Activated CD4-positive, alpha-beta T cell treated with anti-CD3 and anti-CD28 coated beads, Interleukin-2, amount 50 U/mL, for 16 hours (primary cell): Measurements from ENCODE around the gene CDC42EP1.

Experiments
- DNase-seq: peaks from one replicate; pipeline ENCODE4 v3.0.0-alpha.2; 2020

CDC42EP1 gene

GRCh38 chr22:37616201-37617083, 56.2 kb downstream of the CDC42EP1 start:
- DNase-seq: no peak

GRCh38 chr22:37617431-37617830, 57.2 kb downstream of the CDC42EP1 start:
- no peak for DNase-seq

GRCh38 chr22:37618072-37618656, 57.9 kb downstream of the CDC42EP1 start:
- no peak for DNase-seq

GRCh38 chr22:37618674-37619073, 58.4 kb downstream of the CDC42EP1 start:
- no peak for DNase-seq
